Measurements from ENCODE around the gene EMILIN2.
A peak's percentile ranks its signal among the peaks of the same experiment; 100 is the strongest.
"Not testable (repeated sequence)": the region's sequence is repeated elsewhere in the genome, so short reads cannot be mapped to it uniquely, and the experiment has no call there.

The EMILIN2 gene

GRCh38 chr18:2846636-2847316 is at the start of gene EMILIN2:
EMILIN2 (plus strand) TSS chr18:2847006; CDS start chr18:2847189, 183 bp downstream.
- DNase-seq (ENCODE audit: low read depth in 2 of 2) = peak in 1 of 2 donors; percentile 51

- no peak for DNase-seq (ENCODE audit: low read depth in 2 of 2)
These were observed 48.9 kb upstream of the EMILIN2 start for GRCh38 chr18:2797951-2798350.

- no peak for DNase-seq (ENCODE audit: low read depth in 2 of 2)
These were observed 47.4 kb upstream of the EMILIN2 start for GRCh38 chr18:2799369-2799768.

GRCh38 chr18:2805970-2806943 is 40.5 kb upstream of the EMILIN2 start:
- no peak for DNase-seq (ENCODE audit: low read depth in 2 of 2)

- DNase-seq (ENCODE audit: low read depth in 2 of 2) = not testable (repeated sequence)
These were observed 38.2 kb upstream of the EMILIN2 start for GRCh38 chr18:2808640-2809039.

GRCh38 chr18:2809666-2810183 is 37.1 kb upstream of the EMILIN2 start:
- not testable (repeated sequence) for DNase-seq (ENCODE audit: low read depth in 2 of 2)

- DNase-seq (ENCODE audit: low read depth in 2 of 2) = no peak
These were observed 35.4 kb upstream of the EMILIN2 start for GRCh38 chr18:2811416-2811815.

- no peak for DNase-seq (ENCODE audit: low read depth in 2 of 2)
These were observed 31.9 kb upstream of the EMILIN2 start for GRCh38 chr18:2814928-2815327.

GRCh38 chr18:2818281-2818680 is 28.5 kb upstream of the EMILIN2 start:
- no peak for DNase-seq (ENCODE audit: low read depth in 2 of 2)

- DNase-seq (ENCODE audit: low read depth in 2 of 2) = no peak
These were observed 25.1 kb upstream of the EMILIN2 start for GRCh38 chr18:2821695-2822094.

GRCh38 chr18:2822213-2822921 is 24.4 kb upstream of the EMILIN2 start:
- DNase-seq (ENCODE audit: low read depth in 2 of 2) = no peak

GRCh38 chr18:2823202-2823601 is 23.6 kb upstream of the EMILIN2 start:
- DNase-seq (ENCODE audit: low read depth in 2 of 2) = no peak

- no peak for DNase-seq (ENCODE audit: low read depth in 2 of 2)
These were observed 22.8 kb upstream of the EMILIN2 start for GRCh38 chr18:2823966-2824365.

- DNase-seq (ENCODE audit: low read depth in 2 of 2) = no peak
These were observed 21.9 kb upstream of the EMILIN2 start for GRCh38 chr18:2824865-2825264.

GRCh38 chr18:2825613-2826175 is 21.1 kb upstream of the EMILIN2 start:
- no peak for DNase-seq (ENCODE audit: low read depth in 2 of 2)

- DNase-seq (ENCODE audit: low read depth in 2 of 2) = no peak
These were observed 20.2 kb upstream of the EMILIN2 start for GRCh38 chr18:2826581-2826980.

- no peak for DNase-seq (ENCODE audit: low read depth in 2 of 2)
These were observed 19.7 kb upstream of the EMILIN2 start for GRCh38 chr18:2827061-2827460.

- DNase-seq (ENCODE audit: low read depth in 2 of 2) = not testable (repeated sequence)
These were observed 10.7 kb upstream of the EMILIN2 start for GRCh38 chr18:2836118-2836517.

- DNase-seq (ENCODE audit: low read depth in 2 of 2) = not testable (repeated sequence)
These were observed 9.5 kb upstream of the EMILIN2 start for GRCh38 chr18:2837290-2837689.

GRCh38 chr18:2839202-2839601 is 7.6 kb upstream of the EMILIN2 start:
- DNase-seq (ENCODE audit: low read depth in 2 of 2) = no peak

- no peak for DNase-seq (ENCODE audit: low read depth in 2 of 2)
These were observed 6.3 kb upstream of the EMILIN2 start for GRCh38 chr18:2840521-2840920.

- no peak for DNase-seq (ENCODE audit: low read depth in 2 of 2)
These were observed 3.7 kb upstream of the EMILIN2 start for GRCh38 chr18:2843146-2843545.

Measured in stimulated activated CD8-positive, alpha-beta memory T cell treated with anti-CD3 and anti-CD28 coated beads, Interleukin-7, amount 100 ng/mL, for 4 hours (primary cell).